DLD1 (cell line): Measurements from ENCODE around the gene TSC1.
"Not testable (repeated sequence)": the region's sequence is repeated elsewhere in the genome, so short reads cannot be mapped to it uniquely, and the experiment has no call there.

ENCODE experiments used
- in situ Hi-C: cut with HindIII; loops from 2 replicates; pipeline ENCODE4 v1.10.0; 2017; ENCODE audit warnings: low sequenced_read_pairs

TSC1 gene

GRCh38 chr9:132944294-132945185, at the start of gene TSC1:
TSS of gene TSC1 (minus strand) at chr9:132944616. CDS start at chr9:132928872, 15,744 bp downstream.
- in situ Hi-C loops, result no loop called here

GRCh38 chr9:132993511-132993939, 49.1 kb upstream of the TSC1 start:
- in situ Hi-C loops, result no loop called here

DNA sequence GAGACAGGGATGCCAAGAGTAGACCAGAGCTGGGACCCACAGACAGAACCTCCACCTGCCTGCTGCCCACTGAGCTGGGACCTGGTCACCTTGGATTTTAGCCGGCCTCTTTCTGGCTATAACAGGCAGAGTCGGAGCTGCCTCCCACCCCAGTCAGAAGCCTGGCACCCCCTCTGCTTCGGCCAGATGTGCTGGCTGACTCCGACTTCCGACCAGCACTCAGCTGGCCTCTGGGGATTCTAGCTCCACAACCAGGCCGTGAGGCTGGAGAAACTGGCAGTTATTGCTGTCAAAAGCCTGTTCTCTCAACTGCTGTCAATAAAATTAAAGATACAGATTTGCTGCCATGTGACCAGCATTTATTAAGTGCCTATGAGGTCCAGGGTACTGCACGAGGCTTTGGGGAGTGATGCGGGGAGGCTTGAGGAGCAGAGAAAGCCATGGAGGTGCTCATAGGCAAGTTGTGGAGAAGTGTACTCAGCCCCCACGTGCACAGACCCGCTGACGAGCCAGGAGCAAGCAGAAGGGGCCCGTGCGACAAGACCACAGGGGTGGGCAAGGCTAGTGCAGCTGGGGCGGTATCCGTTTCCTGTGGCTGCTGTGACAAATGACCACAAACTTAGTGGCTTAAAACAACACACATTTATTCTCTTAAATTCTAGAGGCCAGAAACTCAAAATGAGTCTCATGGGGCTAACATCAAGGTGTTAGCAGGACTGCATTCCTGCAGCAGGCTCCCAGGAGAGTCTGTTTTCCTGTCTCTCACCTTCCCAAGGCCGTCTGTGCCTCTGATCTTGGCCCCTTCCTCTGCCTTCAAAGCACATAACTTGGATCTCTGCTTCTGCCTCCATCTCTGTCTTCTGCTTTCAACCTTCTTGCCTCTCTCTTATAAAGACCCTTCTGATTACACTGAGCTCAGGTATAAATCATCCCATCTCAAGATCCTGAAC, 47.2 kb upstream of the TSC1 start:
- in situ Hi-C loops, result no loop called here

DNA sequence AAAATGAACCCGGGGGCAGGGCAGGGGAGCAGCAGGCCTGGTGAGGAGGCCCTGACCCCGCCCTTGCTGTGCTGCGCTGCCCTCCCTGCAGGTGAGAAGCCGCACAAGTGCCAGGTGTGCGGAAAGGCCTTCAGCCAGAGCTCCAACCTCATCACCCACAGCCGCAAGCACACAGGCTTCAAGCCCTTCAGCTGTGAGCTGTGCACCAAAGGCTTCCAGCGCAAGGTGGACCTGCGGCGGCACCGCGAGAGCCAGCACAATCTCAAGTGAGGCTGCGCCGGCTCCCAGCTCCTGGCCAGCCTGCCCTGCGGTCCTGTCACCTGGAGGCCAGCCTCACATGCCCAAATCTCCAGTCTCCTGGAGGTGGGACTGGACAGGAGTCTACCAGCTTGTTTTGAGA, 46.4 kb upstream of the TSC1 start:
- in situ Hi-C loops, result no loop called here

- in situ Hi-C loops, result not testable (repeated sequence)
Measured at GRCh38 chr9:132989998-132990557, 45.7 kb upstream of the TSC1 start.

- in situ Hi-C loops, result no loop called here
Measured at GRCh38 chr9:132989414-132989996, 45.1 kb upstream of the TSC1 start.

DNA sequence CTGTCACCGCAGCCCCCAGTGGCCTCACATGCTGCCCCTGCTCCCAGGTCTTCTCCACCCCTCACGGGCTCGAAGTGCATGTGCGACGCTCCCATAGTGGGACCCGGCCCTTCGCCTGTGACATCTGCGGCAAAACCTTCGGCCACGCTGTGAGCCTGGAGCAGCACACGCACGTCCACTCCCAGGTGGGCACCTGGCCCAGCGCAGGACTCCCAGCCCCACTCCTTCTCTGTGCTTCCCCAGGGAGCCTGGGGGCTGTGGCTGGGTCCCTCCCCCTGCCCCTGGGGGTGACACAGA, 44.5 kb upstream of the TSC1 start:
- in situ Hi-C loops, result no loop called here

GRCh38 chr9:132988244-132989013, 44.0 kb upstream of the TSC1 start:
- in situ Hi-C loops, result no loop called here

GRCh38 chr9:132986640-132987620, 42.5 kb upstream of the TSC1 start:
- in situ Hi-C loops, result no loop called here

GRCh38 chr9:132986114-132986513, 41.7 kb upstream of the TSC1 start:
- in situ Hi-C loops, result no loop called here

GRCh38 chr9:132985489-132985888, 41.1 kb upstream of the TSC1 start:
- in situ Hi-C loops, result no loop called here

GRCh38 chr9:132985071-132985350, 40.6 kb upstream of the TSC1 start:
- in situ Hi-C loops, result no loop called here

GRCh38 chr9:132984202-132985070, 40.0 kb upstream of the TSC1 start:
- in situ Hi-C loops, result no loop called here

DNA sequence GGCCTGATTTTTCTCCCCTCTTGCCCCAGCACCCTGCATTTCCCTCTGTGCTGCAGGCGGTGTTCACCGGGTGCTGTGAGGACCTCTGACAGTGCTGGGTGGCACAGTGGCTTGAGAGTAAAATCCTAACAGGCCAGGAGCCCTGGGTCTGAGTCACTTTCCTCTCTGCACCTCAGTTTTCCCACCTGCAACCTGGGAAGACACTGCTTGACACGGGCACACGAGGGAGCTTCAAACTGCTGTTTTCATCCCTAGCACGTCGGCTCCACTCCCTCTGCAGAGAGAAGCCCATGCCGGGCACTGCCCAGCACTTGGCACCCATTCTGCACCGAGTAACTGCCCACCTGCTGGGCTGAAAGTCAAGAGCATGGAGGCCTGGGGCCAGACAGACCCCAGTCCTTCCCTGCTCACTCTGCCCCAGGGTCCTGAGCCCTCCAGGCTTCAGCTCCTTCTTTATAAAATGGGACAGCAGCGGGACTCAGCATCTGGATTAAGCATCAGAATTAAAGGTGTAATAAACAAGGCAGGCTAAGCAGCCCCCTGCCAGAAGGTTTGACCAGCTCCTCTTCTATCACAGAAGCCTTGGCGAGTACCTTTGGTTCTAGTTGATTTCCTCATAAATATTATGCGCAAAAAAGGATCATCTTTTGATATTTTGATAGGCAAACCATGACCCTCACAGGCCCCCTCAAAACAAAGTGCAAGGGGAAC, 39.2 kb upstream of the TSC1 start:
- in situ Hi-C loops, result no loop called here

- in situ Hi-C loops, result no loop called here
Measured at GRCh38 chr9:132982458-132982857, 38.0 kb upstream of the TSC1 start.

GRCh38 chr9:132980157-132980556, 35.7 kb upstream of the TSC1 start:
- in situ Hi-C loops, result no loop called here

GRCh38 chr9:132978451-132979131, 34.2 kb upstream of the TSC1 start, which contains the start of gene GFI1B:
TSS of gene GFI1B (plus strand) at chr9:132978694. CDS start at chr9:132986679, 7,985 bp downstream.
- in situ Hi-C loops, result no loop called here
